ENCODE results near the gene VCP.
A peak's percentile ranks its signal among the peaks of the same experiment; 100 is the strongest.

The VCP gene

DNA sequence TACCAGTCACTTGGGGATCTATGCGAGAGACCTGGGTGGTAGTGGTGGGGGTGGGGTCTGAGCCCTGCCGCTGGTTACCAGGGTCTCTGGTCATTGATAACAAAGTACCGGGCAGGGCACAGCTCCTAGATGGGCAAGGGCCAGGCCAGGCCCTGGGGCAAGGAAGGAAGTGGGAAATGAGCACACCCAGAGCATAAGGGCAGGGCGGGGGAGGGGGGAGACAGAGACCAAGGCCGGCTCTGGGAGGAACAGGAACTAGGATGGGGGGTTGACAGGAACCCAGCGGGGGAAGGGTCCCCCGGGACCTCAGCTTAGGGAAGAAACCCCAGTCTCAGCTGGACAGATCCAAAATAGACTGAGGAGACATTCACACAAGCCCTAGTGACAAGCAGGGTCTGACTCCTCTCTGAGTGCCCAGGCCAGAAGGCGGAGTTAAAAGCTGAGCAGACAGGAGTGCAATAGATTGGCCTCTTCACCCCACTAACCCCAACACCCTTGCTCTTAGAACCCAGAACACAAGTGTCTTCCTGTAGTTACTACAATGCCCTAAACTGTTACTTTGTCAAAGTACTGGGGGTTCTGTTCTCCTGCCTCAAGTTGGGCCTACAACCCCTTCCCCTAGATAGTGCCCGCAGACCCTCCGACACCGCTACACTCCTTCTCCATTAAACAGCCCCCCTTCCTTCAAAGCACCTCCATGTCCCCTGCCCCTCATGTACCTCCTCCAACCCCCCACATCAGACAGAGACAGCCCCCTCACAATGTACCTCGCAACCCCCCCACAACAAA lies 42.6 kb upstream of the VCP start:
- Histone ChIP-seq H3K9me3 (ENCODE audit: severe bottlenecking) (no peaks in the 10 kb centered on the region), H3K27ac (ENCODE audit: poor library complexity, severe bottlenecking) (peak overlapping the region; percentile 94), H3K27me3 (ENCODE audit: insufficient read depth, poor library complexity, severe bottlenecking) (no peaks in the 10 kb centered on the region), H3K4me3 (ENCODE audit: severe bottlenecking) (peak overlapping the region; percentile 51), H3K36me3 (ENCODE audit: low read depth) (no peaks in the 10 kb centered on the region), H3K4me1 (ENCODE audit: insufficient read depth, poor library complexity, severe bottlenecking) (peaks cover 23% of the 10 kb centered on the region)
- no peak for DNase-seq (ENCODE audit: low spot score)
- TF ChIP-seq, protein P1, sequence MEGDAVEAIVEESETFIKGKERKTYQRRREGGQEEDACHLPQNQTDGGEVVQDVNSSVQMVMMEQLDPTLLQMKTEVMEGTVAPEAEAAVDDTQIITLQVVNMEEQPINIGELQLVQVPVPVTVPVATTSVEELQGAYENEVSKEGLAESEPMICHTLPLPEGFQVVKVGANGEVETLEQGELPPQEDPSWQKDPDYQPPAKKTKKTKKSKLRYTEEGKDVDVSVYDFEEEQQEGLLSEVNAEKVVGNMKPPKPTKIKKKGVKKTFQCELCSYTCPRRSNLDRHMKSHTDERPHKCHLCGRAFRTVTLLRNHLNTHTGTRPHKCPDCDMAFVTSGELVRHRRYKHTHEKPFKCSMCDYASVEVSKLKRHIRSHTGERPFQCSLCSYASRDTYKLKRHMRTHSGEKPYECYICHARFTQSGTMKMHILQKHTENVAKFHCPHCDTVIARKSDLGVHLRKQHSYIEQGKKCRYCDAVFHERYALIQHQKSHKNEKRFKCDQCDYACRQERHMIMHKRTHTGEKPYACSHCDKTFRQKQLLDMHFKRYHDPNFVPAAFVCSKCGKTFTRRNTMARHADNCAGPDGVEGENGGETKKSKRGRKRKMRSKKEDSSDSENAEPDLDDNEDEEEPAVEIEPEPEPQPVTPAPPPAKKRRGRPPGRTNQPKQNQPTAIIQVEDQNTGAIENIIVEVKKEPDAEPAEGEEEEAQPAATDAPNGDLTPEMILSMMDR (IDR thresholded peaks at IDR 0.05; ENCODE audit: poor library complexity, severe bottlenecking) = no peak
- no peak for ATAC-seq (ENCODE audit: low read depth)

DNA sequence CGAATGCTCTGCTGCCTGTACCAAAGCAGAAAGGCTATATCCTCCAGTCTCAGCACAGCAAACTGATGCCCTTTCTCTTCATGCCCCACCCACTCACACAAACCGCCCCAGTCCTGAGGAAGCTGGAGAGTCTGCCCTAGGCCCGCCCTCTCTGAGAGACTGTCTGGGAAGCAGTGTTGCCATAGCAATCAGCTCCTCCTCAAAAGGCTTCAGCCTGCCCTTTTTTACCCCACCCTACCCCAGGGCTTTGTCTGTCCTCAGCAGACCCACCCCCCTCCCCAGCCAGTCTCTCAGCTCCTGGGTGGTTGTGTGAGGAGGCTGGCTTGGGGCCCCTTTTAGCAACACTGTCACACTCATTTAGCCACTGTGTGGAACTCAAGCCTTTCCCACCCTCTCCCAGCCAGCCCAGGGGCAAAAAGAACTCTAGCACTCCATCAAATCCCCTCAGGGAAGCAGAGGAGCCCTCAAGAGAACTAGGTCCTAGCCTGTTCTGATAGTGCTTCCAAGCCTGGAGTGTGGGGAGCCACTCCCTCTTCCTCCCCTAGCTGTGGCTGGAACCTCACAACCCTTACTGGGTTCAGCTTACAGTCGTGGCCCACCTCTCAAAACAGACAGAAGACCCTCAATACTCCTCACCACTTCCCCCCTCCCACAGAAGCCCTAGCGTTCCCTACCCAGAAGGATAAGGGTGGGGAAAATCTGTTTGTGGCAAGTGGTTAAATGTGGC lies 41.9 kb upstream of the VCP start:
- ATAC-seq (ENCODE audit: low read depth) (peak; percentile 55), DNase-seq (ENCODE audit: low spot score) (peak; percentile 97)
- H3K4me1 ChIP-seq (ENCODE audit: insufficient read depth, poor library complexity, severe bottlenecking) = peaks cover 23% of the 10 kb centered on the region
- H3K27me3 ChIP-seq (ENCODE audit: insufficient read depth, poor library complexity, severe bottlenecking) = no peaks in the 10 kb centered on the region
- peak overlapping the region; percentile 51 for H3K4me3 ChIP-seq (ENCODE audit: severe bottlenecking)
- peak overlapping the region; percentile 94 for H3K27ac ChIP-seq (ENCODE audit: poor library complexity, severe bottlenecking)
- TF ChIP-seq, protein P1 (IDR thresholded peaks at IDR 0.05; ENCODE audit: poor library complexity, severe bottlenecking) = no peak
- no peaks in the 10 kb centered on the region for H3K9me3 ChIP-seq (ENCODE audit: severe bottlenecking)
- H3K36me3 ChIP-seq (ENCODE audit: low read depth) = 0 out of 2 replicates have a peak, but pooled peaks cover 2% of the 10 kb centered on the region

DNA sequence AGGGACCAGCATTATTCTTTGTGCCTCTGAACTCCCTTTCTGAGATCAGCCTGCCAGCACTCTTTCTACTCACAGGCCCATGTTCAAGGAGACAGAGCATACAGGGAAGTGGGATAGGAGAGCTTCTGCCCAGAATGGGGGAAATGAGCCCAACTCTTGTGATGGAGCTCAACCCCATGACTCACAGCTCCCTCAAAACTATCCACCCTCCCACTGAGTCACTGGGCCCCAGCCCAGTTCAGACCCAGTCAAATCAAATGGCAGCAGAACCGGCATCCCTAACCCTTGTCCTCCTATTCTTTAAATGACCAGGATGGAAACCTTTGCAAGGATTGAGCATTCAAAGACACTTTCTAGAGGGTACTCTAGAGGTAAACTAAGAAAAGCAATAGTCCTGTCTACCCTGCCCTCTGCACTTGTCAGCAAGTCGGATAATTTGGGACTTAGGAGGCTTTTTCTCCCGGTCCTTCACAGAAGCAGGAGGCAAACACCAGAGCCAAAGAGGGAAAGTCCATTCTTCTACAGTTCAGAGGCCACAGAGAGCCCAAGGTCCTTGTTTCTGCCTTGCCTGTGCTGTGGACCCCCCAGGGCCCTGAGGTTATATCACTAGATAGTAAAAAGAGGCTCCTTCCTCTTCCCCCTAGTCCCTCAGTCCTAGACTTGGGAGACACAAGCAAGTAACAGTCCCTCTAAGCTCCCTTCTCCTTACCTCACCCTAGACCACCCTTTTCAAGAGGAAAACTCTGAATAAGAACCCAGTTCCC lies 40.0 kb upstream of the VCP start:
- no peak for DNase-seq (ENCODE audit: low spot score)

DNA sequence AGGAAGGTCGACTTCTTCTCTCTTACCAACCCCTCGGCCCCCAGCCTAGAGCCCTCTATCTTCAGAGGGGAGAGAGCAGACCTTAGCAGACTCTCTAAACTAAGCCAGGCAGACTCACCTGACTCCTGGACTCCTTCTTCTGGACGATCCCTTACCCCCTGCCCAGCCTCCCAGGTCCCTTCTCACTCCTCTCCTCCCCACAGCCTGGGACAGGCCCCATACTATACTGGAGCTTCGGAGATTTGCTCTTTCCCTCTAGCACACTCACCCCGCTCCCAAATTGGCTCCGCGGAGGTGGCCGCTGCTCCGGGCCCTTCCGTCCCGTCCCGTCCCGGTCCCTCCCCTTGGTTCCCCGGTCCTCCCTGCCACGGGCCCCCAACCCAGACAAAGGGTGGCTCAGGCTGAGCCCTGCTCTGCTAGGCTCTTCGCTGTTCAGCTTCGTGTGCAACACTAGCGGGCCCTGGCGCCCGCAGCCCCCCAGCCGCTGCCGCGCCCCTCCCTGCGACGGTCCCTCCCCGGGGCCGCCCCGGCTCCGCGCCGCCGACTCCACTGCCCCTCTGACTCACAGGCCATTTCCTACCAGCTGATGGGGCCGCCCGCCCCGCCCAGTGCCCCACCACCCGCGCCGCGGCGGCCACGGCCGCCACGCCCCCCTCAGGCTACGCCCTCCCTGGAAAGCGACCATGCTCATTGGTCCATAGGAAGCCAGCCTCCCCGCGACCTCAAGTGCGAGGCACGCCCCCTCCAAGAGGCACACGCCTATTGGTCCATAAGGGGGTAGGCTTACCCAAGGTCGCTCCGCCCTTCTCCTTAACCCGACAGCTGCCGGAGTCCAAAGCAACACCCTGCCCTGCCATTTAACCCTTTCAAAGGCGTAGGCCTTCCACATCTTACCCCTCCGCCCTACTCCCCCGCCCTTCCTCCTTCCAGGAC lies 38.8 kb upstream of the VCP start:
- TF ChIP-seq, protein P1 (IDR thresholded peaks at IDR 0.05; ENCODE audit: poor library complexity, severe bottlenecking) = no peak
- Histone ChIP-seq H3K27me3 (ENCODE audit: insufficient read depth, poor library complexity, severe bottlenecking) (no peaks in the 10 kb centered on the region), H3K4me1 (ENCODE audit: insufficient read depth, poor library complexity, severe bottlenecking) (peaks cover 23% of the 10 kb centered on the region), H3K36me3 (ENCODE audit: low read depth) (peaks cover 25% of the 10 kb centered on the region), H3K4me3 (ENCODE audit: severe bottlenecking) (peak overlapping the region; percentile 74), H3K9me3 (ENCODE audit: severe bottlenecking) (no peaks in the 10 kb centered on the region), H3K27ac (ENCODE audit: poor library complexity, severe bottlenecking) (peak overlapping the region; percentile 94)
- peak; percentile 98 for DNase-seq (ENCODE audit: low spot score)
- peak; percentile 64 for ATAC-seq (ENCODE audit: low read depth)

More for the DNA sequence above, 40.0 kb upstream of the VCP start:
- Histone ChIP-seq H3K27me3 (ENCODE audit: insufficient read depth, poor library complexity, severe bottlenecking) (no peaks in the 10 kb centered on the region), H3K9me3 (ENCODE audit: severe bottlenecking) (no peaks in the 10 kb centered on the region), H3K27ac (ENCODE audit: poor library complexity, severe bottlenecking) (peak overlapping the region; percentile 94), H3K36me3 (ENCODE audit: low read depth) (peaks cover 17% of the 10 kb centered on the region), H3K4me3 (ENCODE audit: severe bottlenecking) (no peak overlapping the region), H3K4me1 (ENCODE audit: insufficient read depth, poor library complexity, severe bottlenecking) (peaks cover 23% of the 10 kb centered on the region)
- ATAC-seq (ENCODE audit: low read depth) = no peak
- TF ChIP-seq, protein P1 (IDR thresholded peaks at IDR 0.05; ENCODE audit: poor library complexity, severe bottlenecking) = no peak

All from RWPE2 (cell line).